ENCODE data around the gene CNP. TPM values are rescaled to one million over a fixed set of nuclear protein-coding genes. Genes with fewer than 3 reads are reported as not detected.

CNP gene
- total and polyA plus RNA-seq, 2 of the 8 experiments (the other 6 are each of a cell fraction or from before 2014, with no cell fraction given) = 21.9 to 60.6 TPM

DNA sequence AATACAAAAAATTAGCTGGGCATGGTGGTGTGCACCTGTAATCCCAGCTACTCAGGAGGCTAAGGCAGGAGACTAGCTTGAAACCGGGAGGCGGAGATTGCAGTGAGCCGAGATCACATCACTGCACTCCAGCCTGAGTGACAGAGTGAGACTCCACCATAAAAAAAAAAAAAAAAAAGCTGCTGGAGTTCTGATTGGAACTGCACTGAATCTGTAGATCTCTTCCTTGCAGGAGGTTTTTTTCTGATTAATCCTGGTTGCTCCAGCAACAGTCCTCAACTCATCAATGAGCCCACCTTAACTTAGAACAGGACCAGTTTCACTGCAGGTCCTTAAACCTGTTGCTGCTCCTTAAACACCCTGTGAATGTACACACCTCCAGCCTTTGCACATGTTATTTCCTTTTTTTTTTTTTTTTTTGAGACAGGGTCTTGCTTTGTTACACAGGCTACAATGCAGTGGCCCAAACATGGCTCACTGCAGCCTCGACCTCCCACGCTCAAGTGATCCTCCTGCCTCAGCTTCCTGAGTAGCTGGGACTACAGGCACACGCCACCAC lies 37.8 kb upstream of the CNP start:
- POLR2A ChIA-PET (ENCODE audit: partially characterized antibody) = interaction anchor here (0.7 to 6.8 kb wide), 5 partner anchors 12 to 398 kb away, joined by 4 to 64 read pairs (median 15); partner anchors contain the start of genes ACLY, CNP and DNAJC7
- no peak overlapping the region for H3K14ac ChIP-seq (ENCODE audit: insufficient read length)
- CTCF ChIA-PET (ENCODE audit: partially characterized antibody) = interaction anchor here (0.9 to 5.2 kb wide), 8 partner anchors 8 to 34 kb away, joined by 3 to 35 read pairs (median 5); partner anchors contain the start of gene ACLY
- no peak overlapping the region for H4K5ac ChIP-seq (ENCODE audit: insufficient read length, low read depth, low read length)
- H3K4me1 ChIP-seq (replicated peaks in 1 of 4; ENCODE audit: control insufficient read depth in 3 of 4, insufficient read depth in 4 of 4, low read length in 3 of 4) = peaks cover 0 to 4% (median 2%) of the 10 kb centered on the region in 4 experiments; a peak in 2 of 7 replicates
- no peak overlapping the region for H2BK15ac ChIP-seq (ENCODE audit: low read length)
- peak overlapping the region in 1 of 2 experiments; percentile 92; a peak in 2 of 4 replicates for H3K4me2 ChIP-seq (ENCODE audit: insufficient read depth in 1 of 2, low read depth in 2 of 2, low read length in 2 of 2)
- H3K79me1 ChIP-seq (ENCODE audit: low read depth, low read length) = no peaks in the 10 kb centered on the region; the same call in 1 of the 2 replicates
- H3K18ac ChIP-seq (ENCODE audit: extremely low read depth, low read length) = no peak overlapping the region
- no peak overlapping the region for H3K56ac ChIP-seq (replicated peaks; ENCODE audit: insufficient read length, low read depth, low read length)
- no peak overlapping the region for H2AFZ ChIP-seq (ENCODE audit: low read length)
- H2BK5ac ChIP-seq (ENCODE audit: low read depth, low read length) = no peak overlapping the region
- WGBS, 2 experiments (ENCODE audit: extremely low coverage in 1 of 2, insufficient coverage in 1 of 2, insufficient read length in 1 of 2, insufficient replicate concordance in 2 of 2, low coverage in 1 of 2, low lambda C conversion rate in 2 of 2, missing lambda C conversion rate in 1 of 2) = 82% methylated on average over 6 of the region's 6 CpGs; no CpG with 5 or more reads in 1 of the 2 experiments
- no peaks in the 10 kb centered on the region for H3K27me3 ChIP-seq (replicated peaks in 1 of 4; ENCODE audit: control insufficient read depth in 3 of 4, extremely low read depth in 1 of 4, insufficient read depth in 3 of 4, low read length in 3 of 4)
- no peak overlapping the region for H2BK20ac ChIP-seq (ENCODE audit: low read length)
- H2AK5ac ChIP-seq (ENCODE audit: low read depth, low read length) = no peak overlapping the region
- no peaks in the 10 kb centered on the region for H3K79me2 ChIP-seq (ENCODE audit: control insufficient read depth in 1 of 2, insufficient read depth in 2 of 2, low read length in 2 of 2)
- H3K4ac ChIP-seq (replicated peaks; ENCODE audit: insufficient read length, low read depth, low read length) = no peak overlapping the region
- no peaks in the 10 kb centered on the region for H3K36me3 ChIP-seq (ENCODE audit: control insufficient read depth in 2 of 4, insufficient read depth in 4 of 4, low read length in 3 of 4)
- no peak overlapping the region for H3K27ac ChIP-seq (ENCODE audit: low read depth, low read length)
- no peaks in the 10 kb centered on the region for H4K20me1 ChIP-seq (replicated peaks in 1 of 2; ENCODE audit: control insufficient read depth in 1 of 2, insufficient read depth in 2 of 2, low read length in 2 of 2)
- no peak overlapping the region for H3K23ac ChIP-seq (ENCODE audit: insufficient read length)
- H3K23me2 ChIP-seq (ENCODE audit: low read depth, low read length) = peaks cover 4% of the 10 kb centered on the region; the same call in 1 of the 2 replicates
- H2BK120ac ChIP-seq (replicated peaks; ENCODE audit: low read depth, low read length) = no peak overlapping the region
- no peak overlapping the region for H4K91ac ChIP-seq (replicated peaks; ENCODE audit: insufficient read length, low read length)
- no peak overlapping the region for H4K8ac ChIP-seq (ENCODE audit: extremely low read depth, insufficient read depth, low read length)
- DNase-seq (ENCODE audit: low read depth in 1 of 2, low spot score in 2 of 2) (no peak), FAIRE-seq (no peak)
- no peak overlapping the region for H3K9ac ChIP-seq (replicated peaks in 1 of 4; ENCODE audit: extremely low read depth in 1 of 4, low read depth in 3 of 4, low read length in 3 of 4)
- H2BK12ac ChIP-seq (ENCODE audit: low read depth, low read length) = no peak overlapping the region
- 0 out of 8 replicates have a peak overlapping the region, but pooled peaks of 1 of the 4 experiments have one; percentile 72 for H3K4me3 ChIP-seq (ENCODE audit: extremely low read depth in 1 of 4, insufficient read depth in 2 of 4, low read depth in 3 of 4, low read length in 4 of 4)
- H3K9me3 ChIP-seq (ENCODE audit: insufficient read depth in 2 of 2, low read depth in 1 of 2, low read length in 1 of 2) = no peaks in the 10 kb centered on the region
- TF ChIP-seq TBP (IDR thresholded peaks at IDR 0.05; ENCODE audit: low read depth, low read length) = no peak
- TF ChIP-seq HDAC2 (IDR thresholded peaks at IDR 0.05; ENCODE audit: borderline replicate concordance in 1 of 2, low read depth in 2 of 2, low read length in 2 of 2) = no peak
- no peak for TF ChIP-seq RAD21 (IDR thresholded peaks at IDR 0.05 in 1 of 2, conservative IDR thresholded peaks at IDR 0.05 in 1 of 2; ENCODE audit: low read depth in 2 of 2, low read length in 2 of 2)
- TF ChIP-seq BCL11A (IDR thresholded peaks at IDR 0.05; ENCODE audit: low read depth in 2 of 2, low read length in 2 of 2) = no peak
- TF ChIP-seq RBBP5 (IDR thresholded peaks at IDR 0.05; ENCODE audit: borderline replicate concordance, low read depth, low read length) = no peak
- no peak for TF ChIP-seq TAF1 (IDR thresholded peaks at IDR 0.05; ENCODE audit: low read depth, low read length)
- no peak for TF ChIP-seq FOSL1 (IDR thresholded peaks at IDR 0.05; ENCODE audit: insufficient read depth, low read depth, low read length)
- TF ChIP-seq, protein P1, sequence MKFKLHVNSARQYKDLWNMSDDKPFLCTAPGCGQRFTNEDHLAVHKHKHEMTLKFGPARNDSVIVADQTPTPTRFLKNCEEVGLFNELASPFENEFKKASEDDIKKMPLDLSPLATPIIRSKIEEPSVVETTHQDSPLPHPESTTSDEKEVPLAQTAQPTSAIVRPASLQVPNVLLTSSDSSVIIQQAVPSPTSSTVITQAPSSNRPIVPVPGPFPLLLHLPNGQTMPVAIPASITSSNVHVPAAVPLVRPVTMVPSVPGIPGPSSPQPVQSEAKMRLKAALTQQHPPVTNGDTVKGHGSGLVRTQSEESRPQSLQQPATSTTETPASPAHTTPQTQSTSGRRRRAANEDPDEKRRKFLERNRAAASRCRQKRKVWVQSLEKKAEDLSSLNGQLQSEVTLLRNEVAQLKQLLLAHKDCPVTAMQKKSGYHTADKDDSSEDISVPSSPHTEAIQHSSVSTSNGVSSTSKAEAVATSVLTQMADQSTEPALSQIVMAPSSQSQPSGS (IDR thresholded peaks at IDR 0.05; ENCODE audit: low read length) = no peak
- TF ChIP-seq SP1 (IDR thresholded peaks at IDR 0.05; ENCODE audit: low read depth, low read length) = no peak
- TF ChIP-seq CEBPB (IDR thresholded peaks at IDR 0.05; ENCODE audit: low read depth, low read length) = no peak
- TF ChIP-seq BRCA1 (IDR thresholded peaks at IDR 0.05; ENCODE audit: low read depth, low read length) = no peak

Data from H1 (cell line).